Dedifferentiated amniotic fluid mesenchymal stem cell (primary cell): ENCODE results near the gene DPP7.

ENCODE experiments used
- DNase-seq: peaks from one replicate; pipeline ENCODE4 v3.0.0-alpha.2; 2016; ENCODE audit errors: extremely low spot score

Gene DPP7

GRCh38 chr9:137114613-137115393 is at the start of gene DPP7:
Gene DPP7, minus strand, starts transcription at chr9:137114733. Its CDS starts 20 bp downstream, at chr9:137114713.
- DNase-seq, result no peak

GRCh38 chr9:137163805-137164204 is 49.3 kb upstream of the DPP7 start:
- DNase-seq, result no peak

DNA sequence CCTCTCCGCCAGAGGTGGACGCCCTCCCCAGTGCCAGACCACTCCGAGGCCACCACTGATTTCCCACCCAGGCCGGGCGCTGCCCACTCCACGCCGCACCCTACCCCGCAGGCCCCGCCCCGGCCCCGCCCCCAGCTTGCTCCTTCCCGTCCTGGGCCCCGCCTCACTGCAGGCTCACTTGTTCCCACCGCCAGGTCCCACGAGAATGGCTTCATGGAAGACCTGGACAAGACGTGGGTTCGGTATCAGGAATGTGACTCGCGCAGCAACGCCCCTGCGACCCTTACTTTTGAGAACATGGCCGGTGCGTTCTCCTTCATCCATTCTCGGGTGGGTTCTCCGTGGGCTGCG is 48.8 kb upstream of the DPP7 start:
- no peak for DNase-seq

- DNase-seq, result no peak
These were observed 48.2 kb upstream of the DPP7 start for GRCh38 chr9:137162505-137163364.

DNA sequence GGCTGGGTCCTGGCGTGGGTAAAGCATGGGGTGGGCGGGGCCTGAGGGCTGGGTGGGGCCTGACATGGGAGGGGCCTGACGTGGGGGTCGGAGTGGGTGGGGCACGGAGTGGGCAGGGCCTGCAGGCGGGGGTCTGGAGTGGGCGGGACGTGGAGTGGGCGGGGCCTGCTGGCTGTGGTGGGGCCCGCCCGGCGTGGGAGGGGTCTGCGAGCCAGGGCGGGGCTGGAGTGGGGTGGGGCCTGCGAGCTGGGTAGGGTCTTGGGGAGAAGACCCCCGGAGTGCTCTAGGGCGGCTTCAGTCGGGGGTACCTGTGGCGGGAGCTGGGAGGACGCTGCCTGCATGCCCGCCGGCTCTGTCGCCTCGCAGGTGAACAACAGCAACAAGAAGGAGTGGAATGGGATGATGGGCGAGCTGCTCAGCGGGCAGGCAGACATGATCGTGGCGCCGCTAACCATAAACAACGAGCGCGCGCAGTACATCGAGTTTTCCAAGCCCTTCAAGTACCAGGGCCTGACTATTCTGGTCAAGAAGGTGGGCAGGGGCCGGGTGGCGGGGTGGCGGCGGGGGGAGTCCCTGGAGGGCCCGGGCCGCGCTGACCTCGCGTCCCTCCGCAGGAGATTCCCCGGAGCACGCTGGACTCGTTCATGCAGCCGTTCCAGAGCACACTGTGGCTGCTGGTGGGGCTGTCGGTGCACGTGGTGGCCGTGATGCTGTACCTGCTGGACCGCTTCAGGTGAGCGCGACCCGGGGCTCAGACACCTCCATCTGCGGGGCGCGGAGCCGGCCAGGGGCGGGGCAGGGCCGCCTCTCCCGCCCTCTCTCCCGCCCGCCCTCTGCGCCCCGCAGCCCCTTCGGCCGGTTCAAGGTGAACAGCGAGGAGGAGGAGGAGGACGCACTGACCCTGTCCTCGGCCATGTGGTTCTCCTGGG is 47.3 kb upstream of the DPP7 start:
- DNase-seq, result no peak

DNA sequence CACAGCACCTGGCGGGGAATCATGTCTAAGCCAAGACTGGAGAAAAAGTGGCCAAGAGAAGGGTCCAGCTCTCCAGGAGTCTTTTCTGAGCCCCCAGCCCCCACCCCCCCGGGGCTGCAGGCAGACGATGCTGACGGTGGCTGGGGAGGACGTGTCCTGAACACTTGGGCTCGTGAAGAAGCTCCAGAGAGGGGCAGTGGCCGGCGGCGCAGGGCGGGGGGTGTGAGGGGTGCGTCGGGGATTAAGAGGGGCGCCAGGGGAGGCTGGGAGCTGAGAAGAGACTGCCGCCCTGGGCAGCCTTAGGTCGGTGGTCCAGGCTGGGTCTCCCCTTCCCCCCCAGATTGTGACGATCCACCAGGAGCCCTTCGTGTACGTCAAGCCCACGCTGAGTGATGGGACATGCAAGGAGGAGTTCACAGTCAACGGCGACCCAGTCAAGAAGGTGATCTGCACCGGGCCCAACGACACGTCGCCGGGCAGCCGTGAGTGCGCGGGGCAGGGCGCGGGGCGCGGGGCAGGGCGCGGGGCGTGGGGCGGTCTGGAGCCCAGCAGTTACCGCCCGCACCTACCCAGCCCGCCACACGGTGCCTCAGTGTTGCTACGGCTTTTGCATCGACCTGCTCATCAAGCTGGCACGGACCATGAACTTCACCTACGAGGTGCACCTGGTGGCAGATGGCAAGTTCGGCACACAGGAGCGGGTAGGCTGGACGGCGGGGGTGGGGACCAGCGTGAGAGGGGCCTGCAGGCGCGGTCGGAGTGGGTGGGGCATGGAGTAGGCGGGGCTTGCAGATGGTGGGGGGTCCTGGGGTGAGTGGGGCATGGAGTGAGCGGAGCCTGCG is 46.4 kb upstream of the DPP7 start:
- no peak for DNase-seq

DNA sequence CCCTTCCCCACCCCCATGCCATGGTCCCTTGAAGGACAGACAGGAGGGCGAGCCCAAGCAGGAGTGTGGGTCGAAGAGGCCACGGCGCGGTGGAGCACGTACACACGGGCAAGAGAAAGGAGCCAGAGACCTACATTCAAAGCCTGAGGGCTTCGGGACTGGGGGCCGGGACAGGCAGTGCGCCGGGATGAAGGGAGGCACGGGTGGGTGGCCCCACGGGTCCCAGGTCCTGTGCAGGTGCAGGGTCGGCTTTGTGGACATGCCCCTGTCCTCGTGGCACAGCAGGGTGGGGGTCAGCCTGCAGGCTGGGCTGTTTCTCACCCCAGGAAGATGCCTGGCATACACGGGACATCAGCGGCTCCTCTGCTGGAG is 45.5 kb upstream of the DPP7 start:
- DNase-seq, result no peak

DNA sequence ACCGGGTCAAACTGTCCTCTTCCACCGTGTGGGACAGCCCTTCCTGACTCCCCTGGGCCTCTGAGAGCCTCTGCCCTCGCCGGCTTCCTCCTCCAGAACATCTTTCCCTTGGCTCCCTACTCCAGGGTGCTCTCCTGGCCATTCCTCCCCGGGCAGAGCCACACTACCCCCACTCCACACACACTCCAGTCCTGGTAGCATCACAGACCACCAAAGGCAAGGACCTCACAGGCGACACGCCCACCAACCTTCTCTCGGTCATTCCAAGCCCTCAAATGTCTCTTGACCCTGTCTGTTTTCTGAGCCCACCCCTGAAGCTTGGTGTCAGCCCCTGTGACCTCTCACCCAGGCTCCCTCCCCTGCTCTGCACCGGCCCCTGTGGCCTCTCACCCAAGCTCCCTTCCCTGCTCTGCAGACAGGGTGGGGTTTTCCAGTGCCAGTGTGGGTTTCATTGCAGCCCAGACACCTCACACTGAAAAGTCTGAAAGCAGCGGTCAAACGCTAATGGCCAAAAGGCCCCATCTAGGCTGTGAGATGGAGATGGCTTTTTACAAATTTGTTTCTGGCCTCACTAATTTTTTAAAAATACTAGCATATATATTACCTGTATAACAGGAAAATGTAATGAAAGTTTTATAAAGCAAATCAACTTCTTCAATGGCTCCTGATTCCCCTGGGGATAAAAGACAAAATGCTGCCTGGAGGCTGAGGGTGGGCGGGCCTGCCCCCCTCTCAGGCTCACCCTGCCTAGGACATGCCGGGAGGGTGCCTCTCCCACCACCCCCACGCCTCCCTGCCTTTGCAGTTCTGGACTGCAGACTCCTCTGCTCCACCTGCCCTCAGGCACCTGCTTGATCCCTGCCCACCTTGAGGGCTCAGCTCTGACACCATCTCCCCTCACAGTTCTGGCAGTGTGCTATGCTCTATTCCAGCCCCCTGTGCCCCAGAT is 44.8 kb upstream of the DPP7 start:
- DNase-seq, result no peak

DNA sequence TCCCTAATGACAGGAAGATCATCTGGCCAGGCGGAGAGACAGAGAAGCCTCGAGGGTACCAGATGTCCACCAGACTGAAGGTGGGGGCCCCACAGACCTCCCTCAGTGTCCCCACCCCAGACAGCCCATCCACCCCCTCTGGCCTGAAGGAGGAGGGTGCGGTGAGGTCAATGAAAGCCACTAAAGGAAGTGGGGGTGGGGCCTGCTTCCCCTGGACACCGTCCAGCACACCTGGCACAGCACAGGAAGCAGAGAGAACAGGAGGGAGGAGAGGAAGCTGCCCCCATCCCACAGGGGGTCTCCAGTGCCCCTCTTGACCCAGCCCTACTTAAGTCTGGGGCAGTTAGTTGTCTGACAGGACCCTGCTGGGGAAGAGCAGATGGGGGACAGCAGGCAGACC is 44.1 kb upstream of the DPP7 start:
- DNase-seq, result no peak

DNA sequence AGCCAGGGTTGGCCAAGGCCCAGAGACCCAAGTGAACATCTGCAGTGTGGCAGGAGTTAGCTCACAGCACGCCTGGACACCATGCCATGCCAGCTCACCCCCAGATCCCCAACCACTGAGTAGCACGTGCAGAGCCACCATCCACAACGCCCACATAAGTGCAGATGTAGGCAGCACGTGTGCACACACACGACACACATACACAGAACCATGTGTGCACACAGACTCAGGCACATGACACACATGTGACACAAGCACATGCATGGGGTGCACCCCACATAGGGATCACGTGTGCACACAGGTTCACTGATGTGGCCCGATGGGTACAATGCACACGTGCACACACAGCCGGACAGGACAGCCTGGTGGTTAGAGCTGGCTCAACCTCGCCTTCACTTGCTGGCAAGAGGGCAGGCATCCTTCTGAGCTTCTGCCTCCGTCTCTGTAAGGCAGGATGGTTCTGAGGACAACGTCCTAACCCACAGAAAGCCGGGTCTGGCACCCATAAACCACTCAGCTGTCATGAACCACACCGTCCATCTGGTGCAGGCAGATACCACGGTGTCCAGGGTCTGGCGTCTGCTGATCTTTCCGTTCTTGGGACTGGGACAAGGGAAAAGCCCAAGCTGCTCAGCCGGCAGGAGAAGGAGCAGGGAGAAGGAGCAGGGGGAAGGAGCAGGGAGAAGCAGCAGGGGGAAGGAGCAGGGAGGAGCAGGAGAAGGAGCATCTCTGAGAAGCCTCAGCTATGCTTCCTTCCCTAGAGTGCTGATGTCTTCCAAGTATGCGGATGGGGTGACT is 43.3 kb upstream of the DPP7 start:
- DNase-seq, result no peak

DNA sequence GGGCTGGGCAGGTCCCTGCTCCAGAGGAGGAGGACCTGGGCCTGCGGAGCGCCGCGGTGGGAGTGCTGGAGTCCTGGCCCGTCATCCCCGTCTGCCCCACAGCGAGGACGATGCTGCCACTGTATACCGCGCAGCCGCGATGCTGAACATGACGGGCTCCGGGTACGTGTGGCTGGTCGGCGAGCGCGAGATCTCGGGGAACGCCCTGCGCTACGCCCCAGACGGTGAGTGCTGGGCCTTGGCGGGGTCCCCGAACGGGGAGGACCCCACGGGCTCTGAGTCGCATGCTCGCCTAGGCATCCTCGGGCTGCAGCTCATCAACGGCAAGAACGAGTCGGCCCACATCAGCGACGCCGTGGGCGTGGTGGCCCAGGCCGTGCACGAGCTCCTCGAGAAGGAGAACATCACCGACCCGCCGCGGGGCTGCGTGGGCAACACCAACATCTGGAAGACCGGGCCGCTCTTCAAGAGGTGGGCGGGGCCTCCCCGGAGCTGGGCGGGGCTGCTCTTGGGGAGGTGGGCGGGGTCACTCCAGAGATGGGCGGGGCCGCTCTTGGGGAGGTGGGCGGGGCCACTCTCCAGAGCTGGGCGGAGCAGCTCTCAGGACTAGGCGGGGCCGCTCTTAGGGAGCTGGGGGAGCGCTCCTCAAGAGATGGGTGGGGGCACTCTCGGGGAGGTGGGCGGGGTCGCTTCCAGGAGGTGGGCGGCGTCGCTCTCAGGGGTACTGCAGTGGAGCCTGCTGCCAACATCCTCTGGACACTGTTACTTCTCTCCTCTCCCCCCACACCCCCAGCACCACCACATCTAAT is 42.2 kb upstream of the DPP7 start:
- DNase-seq, result no peak

DNA sequence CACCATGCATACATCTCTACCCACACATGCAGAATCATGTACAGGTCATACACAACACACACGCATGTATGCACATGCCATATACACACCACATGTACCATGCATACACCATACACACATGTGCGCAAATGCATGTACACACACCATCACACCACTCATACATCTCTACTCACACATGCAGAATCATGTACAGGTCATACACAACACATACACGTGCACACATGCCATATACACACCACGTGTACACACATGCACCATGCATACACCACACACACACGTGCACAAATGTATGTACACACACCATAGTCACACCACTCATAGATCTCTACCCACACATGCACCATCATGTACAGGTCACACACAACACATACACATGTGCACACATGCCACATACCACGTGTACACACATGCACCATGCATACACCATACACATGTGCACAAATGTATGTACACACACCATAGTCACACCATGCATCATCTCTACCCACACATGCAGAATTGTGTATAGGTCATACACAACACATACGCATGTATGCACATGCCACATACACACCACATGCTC is 38.4 kb upstream of the DPP7 start:
- DNase-seq, result no peak

DNA sequence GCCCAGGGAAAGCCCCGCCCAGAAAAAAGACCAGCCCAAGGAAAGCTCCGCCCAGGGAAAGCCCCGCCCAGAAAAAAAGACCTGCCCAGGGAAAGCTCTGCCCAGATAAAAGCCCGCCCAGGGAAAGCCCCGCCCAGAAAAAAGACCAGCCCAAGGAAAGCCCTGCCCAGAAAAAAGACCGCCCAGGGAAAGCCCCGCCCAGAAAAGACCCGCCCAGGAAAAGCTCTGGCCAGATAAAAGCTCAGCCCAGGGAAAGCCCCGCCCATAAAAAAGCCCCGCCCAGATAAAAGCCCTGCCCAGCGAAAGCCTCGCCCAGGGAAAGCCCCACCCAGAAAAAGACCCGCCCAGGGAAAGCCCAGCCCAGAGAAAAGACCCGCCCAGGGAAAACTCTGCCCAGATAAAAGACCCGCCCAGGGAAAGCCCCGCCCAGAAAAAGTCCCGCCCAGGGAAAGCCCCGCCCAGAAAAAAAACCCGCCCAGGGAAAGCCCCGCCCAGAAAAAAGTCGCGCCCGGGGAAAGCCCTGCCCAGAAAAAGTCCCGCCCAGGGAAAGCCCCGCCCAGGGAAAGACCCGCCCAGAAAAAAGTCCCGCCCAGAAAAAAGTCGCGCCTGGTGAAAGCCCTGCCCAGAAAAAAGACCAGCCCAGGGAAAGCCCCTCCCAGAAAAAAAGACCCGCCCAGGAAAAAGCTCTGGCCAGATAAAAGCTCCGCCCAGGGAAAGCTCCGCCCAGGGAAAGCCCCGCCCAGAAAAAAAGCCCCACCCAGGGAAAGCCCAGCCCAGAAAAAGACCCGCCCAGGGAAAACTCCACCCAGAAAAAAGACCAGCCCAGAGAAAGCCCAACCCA is 36.3 kb upstream of the DPP7 start:
- DNase-seq, result no peak

DNA sequence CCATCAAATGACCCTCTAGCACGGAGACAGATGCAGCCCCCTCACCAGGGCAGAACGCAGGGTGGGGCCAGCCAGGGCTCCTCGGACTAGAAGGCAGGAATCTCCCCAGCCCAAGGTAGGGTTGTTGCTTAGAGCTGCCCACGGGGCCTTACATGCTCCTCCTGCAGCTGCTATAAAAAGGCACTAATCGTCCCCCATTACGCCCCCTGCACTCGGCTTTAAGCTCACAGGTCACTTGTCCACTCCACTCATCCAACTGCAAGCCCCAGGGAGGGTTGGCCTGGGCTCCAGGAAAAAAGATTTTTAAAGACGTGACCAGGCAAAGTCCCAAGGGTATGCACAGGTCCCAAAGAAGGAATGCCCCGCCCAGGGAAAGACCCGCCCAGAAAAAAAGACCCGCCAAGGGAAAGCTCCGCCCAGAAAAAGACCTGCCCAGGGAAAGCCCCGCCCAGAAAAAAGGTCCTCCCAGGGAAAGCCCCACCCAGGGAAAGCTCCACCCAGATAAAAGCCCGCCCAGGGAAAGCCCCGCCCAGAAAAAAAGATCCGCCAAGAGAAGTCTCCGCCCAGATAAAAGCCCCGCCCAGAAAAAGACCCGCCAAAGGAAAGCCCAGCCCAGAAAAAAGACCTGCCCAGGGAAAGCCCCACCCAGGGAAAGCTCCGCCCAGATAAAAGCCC is 35.5 kb upstream of the DPP7 start:
- DNase-seq, result no peak

DNA sequence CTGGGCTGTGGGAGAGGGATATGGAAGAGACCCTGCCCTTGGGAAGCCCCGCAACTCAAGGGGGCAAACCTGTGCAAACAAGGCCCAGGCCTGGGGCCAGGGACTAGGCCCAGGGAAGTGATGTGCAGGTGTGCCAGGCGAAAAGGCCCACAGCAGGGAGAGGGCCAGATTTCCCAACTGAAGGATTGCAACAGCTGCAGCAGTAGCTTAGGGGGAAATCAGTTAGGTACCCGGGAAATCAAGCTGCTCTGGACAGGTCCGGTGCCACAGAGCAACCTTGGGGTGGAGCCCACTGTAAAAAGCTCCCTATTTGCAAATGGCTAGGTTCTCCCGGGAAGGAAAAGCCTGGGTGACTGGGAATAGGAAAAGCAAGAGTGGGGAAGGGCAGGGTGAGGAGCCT is 34.8 kb upstream of the DPP7 start:
- DNase-seq, result no peak

GRCh38 chr9:137148661-137149060 is 34.1 kb upstream of the DPP7 start:
- no peak for DNase-seq

DNA sequence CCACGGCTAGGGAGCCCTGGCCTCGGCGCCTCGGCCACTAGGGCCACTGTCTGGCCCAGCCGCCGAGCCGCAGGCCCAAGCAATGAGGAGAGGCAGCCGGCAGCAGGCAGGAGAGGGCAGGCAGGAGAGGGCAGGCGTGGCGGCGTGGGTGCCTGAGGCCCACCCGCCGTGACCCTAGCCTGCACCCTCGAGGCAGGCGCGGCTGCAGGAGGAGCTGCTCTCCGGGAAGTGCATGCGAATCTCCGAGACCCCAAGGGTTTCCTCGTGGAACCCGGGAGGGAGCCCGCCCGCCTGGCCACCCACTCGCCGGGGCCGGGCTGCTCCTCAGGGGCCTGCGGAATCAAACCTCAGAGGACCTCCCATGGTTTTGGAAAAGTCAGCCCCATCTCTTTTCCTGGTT is 33.7 kb upstream of the DPP7 start:
- DNase-seq, result no peak
